ENCODE data around the gene XCL2.

DNA sequence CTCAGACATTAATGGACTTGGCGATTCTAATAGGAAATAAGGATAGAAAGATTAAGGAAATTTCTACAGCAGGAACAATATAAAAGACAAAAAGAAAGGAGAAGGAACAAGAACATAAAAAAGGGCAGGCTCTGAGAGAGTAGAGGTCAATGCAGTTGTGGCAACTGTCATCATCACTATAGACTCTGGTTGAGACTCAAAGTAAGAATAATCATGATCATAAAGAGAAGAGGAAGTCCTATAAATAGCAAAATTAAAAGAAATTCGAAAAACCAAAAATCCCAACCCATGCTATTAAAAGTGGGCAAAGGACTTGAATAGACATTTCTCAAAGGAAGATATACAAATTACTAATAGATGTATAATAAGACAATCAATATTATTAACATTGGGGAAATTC is 18.2 kb upstream of the XCL2 start:
- TF ChIP-seq, protein P1, sequence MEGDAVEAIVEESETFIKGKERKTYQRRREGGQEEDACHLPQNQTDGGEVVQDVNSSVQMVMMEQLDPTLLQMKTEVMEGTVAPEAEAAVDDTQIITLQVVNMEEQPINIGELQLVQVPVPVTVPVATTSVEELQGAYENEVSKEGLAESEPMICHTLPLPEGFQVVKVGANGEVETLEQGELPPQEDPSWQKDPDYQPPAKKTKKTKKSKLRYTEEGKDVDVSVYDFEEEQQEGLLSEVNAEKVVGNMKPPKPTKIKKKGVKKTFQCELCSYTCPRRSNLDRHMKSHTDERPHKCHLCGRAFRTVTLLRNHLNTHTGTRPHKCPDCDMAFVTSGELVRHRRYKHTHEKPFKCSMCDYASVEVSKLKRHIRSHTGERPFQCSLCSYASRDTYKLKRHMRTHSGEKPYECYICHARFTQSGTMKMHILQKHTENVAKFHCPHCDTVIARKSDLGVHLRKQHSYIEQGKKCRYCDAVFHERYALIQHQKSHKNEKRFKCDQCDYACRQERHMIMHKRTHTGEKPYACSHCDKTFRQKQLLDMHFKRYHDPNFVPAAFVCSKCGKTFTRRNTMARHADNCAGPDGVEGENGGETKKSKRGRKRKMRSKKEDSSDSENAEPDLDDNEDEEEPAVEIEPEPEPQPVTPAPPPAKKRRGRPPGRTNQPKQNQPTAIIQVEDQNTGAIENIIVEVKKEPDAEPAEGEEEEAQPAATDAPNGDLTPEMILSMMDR (IDR thresholded peaks at IDR 0.05) = no peak
- no peak for TF ChIP-seq POLR2A (IDR thresholded peaks at IDR 0.05)

Measured in stomach (tissue), 4 donors.